HepG2 (cell line): ENCODE measurements around the gene MATR3. TPM values are rescaled to one million over a fixed set of nuclear protein-coding genes. Genes with fewer than 3 reads are reported as not detected.
A peak's percentile ranks its signal among the peaks of the same experiment; 100 is the strongest.

ENCODE experiments used
- ATM ChIP-seq: fragments of 450-650 bp; IDR thresholded peaks from 2 replicates; pipeline ENCODE4 v1.7.1; 2017; ENCODE audit warnings: mild to moderate bottlenecking, borderline replicate concordance
- CHCHD3 ChIP-seq: sonication (generic); formaldehyde crosslinking; IDR thresholded peaks from 2 replicates; pipeline ENCODE4 v1.8.0; 2022; ENCODE audit warnings: mild to moderate bottlenecking, missing genetic modification reagents, moderate library complexity
- MXI1 ChIP-seq: IDR thresholded peaks from 3 replicates; pipeline ENCODE4 v1.6.1; 2012; ENCODE audit warnings: low read depth, low read length, inconsistent platforms, borderline replicate concordance
- NCOA1 ChIP-seq: sonication (generic); formaldehyde crosslinking; IDR thresholded peaks from 2 replicates; pipeline ENCODE4 v1.9.0; 2021; ENCODE audit warnings: missing genetic modification reagents
- NFYC ChIP-seq: IDR thresholded peaks from 2 replicates; pipeline ENCODE4 v1.6.1; 2016; ENCODE audit warnings: missing genetic modification reagents, missing compliant biosample characterization
- PHF20 ChIP-seq: sonication (generic); formaldehyde crosslinking; IDR thresholded peaks from 2 replicates; pipeline ENCODE4 v1.5.0; 2020; ENCODE audit warnings: mild to moderate bottlenecking, missing genetic modification reagents
- PHF21A ChIP-seq: sonication (generic); formaldehyde crosslinking; IDR thresholded peaks from 2 replicates; pipeline ENCODE4 v1.5.0; 2020; ENCODE audit warnings: mild to moderate bottlenecking, missing genetic modification reagents
- TBP ChIP-seq: sonication (generic); formaldehyde crosslinking; IDR thresholded peaks from 2 replicates; pipeline ENCODE4 v1.5.0; 2020; ENCODE audit warnings: missing genetic modification reagents
- U2AF1 ChIP-seq: fragments of 200-400 bp; formaldehyde crosslinking; optimal IDR thresholded peaks from 2 replicates; pipeline ENCODE3; 2017; ENCODE audit warnings: mild to moderate bottlenecking, low read depth, low read length
- ZBTB8A ChIP-seq: sonication (generic); formaldehyde crosslinking; IDR thresholded peaks from 2 replicates; pipeline ENCODE4 v1.4.0; 2020; ENCODE audit warnings: mild to moderate bottlenecking, low read depth, missing genetic modification reagents, borderline replicate concordance
- ZNF598 ChIP-seq: sonication (generic); formaldehyde crosslinking; IDR thresholded peaks from 2 replicates; pipeline ENCODE4 v1.5.1; 2020; ENCODE audit warnings: mild to moderate bottlenecking, missing genetic modification reagents, borderline replicate concordance
- ZNF615 ChIP-seq: sonication (generic); formaldehyde crosslinking; IDR thresholded peaks from 2 replicates; pipeline ENCODE4 v1.5.0; 2020; ENCODE audit warnings: mild to moderate bottlenecking, missing genetic modification reagents, borderline replicate concordance
- ZNF75D ChIP-seq: sonication (generic); formaldehyde crosslinking; IDR thresholded peaks from 2 replicates; pipeline ENCODE4 v1.8.1; 2023; ENCODE audit warnings: missing genetic modification reagents, mild to moderate bottlenecking, borderline replicate concordance
- polyA plus RNA-seq, 8 experiments: library from polyadenylated mRNA; depleted of rRNA in 3 of 8; stranded (reverse) in 7 of 8; unstranded in 1 of 8; fragments of >200 nt; fragmentation: Illumina TruSeq in 4 of 8; extraction: Trizol in 4 of 8; gene quantifications; 2 replicates each; pipeline versions ENCODE4 v1.2.1 to v1.2.3, GENCODE V29; 2011 to 2016; ENCODE audit warnings: low read depth in 4 of 8, missing spikeins in 1 of 8, mixed read lengths in 1 of 8; ENCODE audit not compliant: insufficient read depth in 1 of 8
- total RNA-seq, 5 experiments: library from RNA; depleted of rRNA; stranded (reverse); fragments of >200 nt; fragmentation: Illumina TruSeq; extraction: Trizol; gene quantifications; 2 replicates each; pipeline ENCODE4 v1.2.3, GENCODE V29; 2016; ENCODE audit warnings: low read depth in 1 of 5
- TF ChIP-seq, protein P1 (sequence below): sonication (generic); formaldehyde crosslinking; IDR thresholded peaks from 2 replicates; pipeline ENCODE4 v1.4.0; 2020; ENCODE audit warnings: missing genetic modification reagents, borderline replicate concordance
- TF ChIP-seq, protein P2 (sequence below): sonication (generic); formaldehyde crosslinking; conservative IDR thresholded peaks from 2 replicates; pipeline ENCODE4 v1.8.0; 2022; ENCODE audit warnings: low read depth, missing genetic modification reagents
- TF ChIP-seq, protein P3 (sequence below): IDR thresholded peaks from 2 replicates; pipeline ENCODE4 v1.6.1; 2012; ENCODE audit warnings: low read length, improper control_type of control experiment
- TF ChIP-seq, protein P4 (sequence below): IDR thresholded peaks from 2 replicates; pipeline ENCODE4 v1.6.1; 2016; ENCODE audit warnings: low read depth
- TF ChIP-seq, protein P5 (sequence below): sonication (generic); formaldehyde crosslinking; IDR thresholded peaks from 2 replicates; pipeline ENCODE4 v1.4.0; 2020; ENCODE audit warnings: mild to moderate bottlenecking, low read depth, missing genetic modification reagents

Gene MATR3
- total and polyA plus RNA-seq, 2 of the 13 experiments (the other 11 are each of a cell fraction or from before 2014, with no cell fraction given): 94.2 to 341 TPM

- TF ChIP-seq, protein P1, sequence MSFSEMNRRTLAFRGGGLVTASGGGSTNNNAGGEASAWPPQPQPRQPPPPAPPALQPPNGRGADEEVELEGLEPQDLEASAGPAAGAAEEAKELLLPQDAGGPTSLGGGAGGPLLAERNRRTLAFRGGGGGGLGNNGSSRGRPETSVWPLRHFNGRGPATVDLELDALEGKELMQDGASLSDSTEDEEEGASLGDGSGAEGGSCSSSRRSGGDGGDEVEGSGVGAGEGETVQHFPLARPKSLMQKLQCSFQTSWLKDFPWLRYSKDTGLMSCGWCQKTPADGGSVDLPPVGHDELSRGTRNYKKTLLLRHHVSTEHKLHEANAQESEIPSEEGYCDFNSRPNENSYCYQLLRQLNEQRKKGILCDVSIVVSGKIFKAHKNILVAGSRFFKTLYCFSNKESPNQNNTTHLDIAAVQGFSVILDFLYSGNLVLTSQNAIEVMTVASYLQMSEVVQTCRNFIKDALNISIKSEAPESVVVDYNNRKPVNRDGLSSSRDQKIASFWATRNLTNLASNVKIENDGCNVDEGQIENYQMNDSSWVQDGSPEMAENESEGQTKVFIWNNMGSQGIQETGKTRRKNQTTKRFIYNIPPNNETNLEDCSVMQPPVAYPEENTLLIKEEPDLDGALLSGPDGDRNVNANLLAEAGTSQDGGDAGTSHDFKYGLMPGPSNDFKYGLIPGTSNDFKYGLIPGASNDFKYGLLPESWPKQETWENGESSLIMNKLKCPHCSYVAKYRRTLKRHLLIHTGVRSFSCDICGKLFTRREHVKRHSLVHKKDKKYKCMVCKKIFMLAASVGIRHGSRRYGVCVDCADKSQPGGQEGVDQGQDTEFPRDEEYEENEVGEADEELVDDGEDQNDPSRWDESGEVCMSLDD (CRISPR knock-in tag): no peak
- TF ChIP-seq ATM (no peak), PHF20 (CRISPR knock-in tag) (peak; percentile 80), ZNF615 (no peak; the same call in 1 of the 2 replicates), PHF21A (CRISPR knock-in tag) (peak; percentile 73; the same call in 1 of the 2 replicates), MXI1 (peak; percentile 99), U2AF1 (peak; percentile 85), ZNF598 (CRISPR knock-in tag) (peak; percentile 90), TBP (CRISPR knock-in tag) (no peak), NCOA1 (CRISPR knock-in tag) (no peak), NFYC (no peak), ZNF75D (CRISPR knock-in tag) (no peak), ZBTB8A (peak; percentile 81; the same call in 1 of the 2 replicates), CHCHD3 (CRISPR knock-in tag) (no peak)
- TF ChIP-seq, protein P2, sequence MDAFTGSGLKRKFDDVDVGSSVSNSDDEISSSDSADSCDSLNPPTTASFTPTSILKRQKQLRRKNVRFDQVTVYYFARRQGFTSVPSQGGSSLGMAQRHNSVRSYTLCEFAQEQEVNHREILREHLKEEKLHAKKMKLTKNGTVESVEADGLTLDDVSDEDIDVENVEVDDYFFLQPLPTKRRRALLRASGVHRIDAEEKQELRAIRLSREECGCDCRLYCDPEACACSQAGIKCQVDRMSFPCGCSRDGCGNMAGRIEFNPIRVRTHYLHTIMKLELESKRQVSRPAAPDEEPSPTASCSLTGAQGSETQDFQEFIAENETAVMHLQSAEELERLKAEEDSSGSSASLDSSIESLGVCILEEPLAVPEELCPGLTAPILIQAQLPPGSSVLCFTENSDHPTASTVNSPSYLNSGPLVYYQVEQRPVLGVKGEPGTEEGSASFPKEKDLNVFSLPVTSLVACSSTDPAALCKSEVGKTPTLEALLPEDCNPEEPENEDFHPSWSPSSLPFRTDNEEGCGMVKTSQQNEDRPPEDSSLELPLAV: no peak
- TF ChIP-seq, protein P3, sequence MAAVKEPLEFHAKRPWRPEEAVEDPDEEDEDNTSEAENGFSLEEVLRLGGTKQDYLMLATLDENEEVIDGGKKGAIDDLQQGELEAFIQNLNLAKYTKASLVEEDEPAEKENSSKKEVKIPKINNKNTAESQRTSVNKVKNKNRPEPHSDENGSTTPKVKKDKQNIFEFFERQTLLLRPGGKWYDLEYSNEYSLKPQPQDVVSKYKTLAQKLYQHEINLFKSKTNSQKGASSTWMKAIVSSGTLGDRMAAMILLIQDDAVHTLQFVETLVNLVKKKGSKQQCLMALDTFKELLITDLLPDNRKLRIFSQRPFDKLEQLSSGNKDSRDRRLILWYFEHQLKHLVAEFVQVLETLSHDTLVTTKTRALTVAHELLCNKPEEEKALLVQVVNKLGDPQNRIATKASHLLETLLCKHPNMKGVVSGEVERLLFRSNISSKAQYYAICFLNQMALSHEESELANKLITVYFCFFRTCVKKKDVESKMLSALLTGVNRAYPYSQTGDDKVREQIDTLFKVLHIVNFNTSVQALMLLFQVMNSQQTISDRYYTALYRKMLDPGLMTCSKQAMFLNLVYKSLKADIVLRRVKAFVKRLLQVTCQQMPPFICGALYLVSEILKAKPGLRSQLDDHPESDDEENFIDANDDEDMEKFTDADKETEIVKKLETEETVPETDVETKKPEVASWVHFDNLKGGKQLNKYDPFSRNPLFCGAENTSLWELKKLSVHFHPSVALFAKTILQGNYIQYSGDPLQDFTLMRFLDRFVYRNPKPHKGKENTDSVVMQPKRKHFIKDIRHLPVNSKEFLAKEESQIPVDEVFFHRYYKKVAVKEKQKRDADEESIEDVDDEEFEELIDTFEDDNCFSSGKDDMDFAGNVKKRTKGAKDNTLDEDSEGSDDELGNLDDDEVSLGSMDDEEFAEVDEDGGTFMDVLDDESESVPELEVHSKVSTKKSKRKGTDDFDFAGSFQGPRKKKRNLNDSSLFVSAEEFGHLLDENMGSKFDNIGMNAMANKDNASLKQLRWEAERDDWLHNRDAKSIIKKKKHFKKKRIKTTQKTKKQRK: no peak
- TF ChIP-seq, protein P4, sequence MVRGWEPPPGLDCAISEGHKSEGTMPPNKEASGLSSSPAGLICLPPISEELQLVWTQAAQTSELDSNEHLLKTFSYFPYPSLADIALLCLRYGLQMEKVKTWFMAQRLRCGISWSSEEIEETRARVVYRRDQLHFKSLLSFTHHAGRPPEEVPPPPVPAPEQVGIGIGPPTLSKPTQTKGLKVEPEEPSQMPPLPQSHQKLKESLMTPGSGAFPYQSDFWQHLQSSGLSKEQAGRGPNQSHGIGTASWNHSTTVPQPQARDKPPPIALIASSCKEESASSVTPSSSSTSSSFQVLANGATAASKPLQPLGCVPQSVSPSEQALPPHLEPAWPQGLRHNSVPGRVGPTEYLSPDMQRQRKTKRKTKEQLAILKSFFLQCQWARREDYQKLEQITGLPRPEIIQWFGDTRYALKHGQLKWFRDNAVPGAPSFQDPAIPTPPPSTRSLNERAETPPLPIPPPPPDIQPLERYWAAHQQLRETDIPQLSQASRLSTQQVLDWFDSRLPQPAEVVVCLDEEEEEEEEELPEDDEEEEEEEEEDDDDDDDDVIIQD (CRISPR knock-in tag): no peak; the same call in 1 of the 2 replicates
- TF ChIP-seq, protein P5, sequence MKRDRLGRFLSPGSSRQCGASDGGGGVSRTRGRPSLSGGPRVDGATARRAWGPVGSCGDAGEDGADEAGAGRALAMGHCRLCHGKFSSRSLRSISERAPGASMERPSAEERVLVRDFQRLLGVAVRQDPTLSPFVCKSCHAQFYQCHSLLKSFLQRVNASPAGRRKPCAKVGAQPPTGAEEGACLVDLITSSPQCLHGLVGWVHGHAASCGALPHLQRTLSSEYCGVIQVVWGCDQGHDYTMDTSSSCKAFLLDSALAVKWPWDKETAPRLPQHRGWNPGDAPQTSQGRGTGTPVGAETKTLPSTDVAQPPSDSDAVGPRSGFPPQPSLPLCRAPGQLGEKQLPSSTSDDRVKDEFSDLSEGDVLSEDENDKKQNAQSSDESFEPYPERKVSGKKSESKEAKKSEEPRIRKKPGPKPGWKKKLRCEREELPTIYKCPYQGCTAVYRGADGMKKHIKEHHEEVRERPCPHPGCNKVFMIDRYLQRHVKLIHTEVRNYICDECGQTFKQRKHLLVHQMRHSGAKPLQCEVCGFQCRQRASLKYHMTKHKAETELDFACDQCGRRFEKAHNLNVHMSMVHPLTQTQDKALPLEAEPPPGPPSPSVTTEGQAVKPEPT: peak; percentile 39; the same call in 1 of the 2 replicates
Measured at GRCh38 chr5:139341689-139342422, 48.3 kb downstream of the MATR3 start, which contains the start of gene PAIP2 (continued).
